Ovary (tissue), 9 donors: ENCODE results near the gene TNFRSF1A. TPM values are rescaled to one million over a fixed set of nuclear protein-coding genes. Genes with fewer than 3 reads are reported as not detected.

ENCODE experiments used
- DNase-seq, 5 donors: peaks; one replicate each; pipeline ENCODE4 v3.0.0-alpha.2; 2019 to 2020
- H3K27ac ChIP-seq, 2 donors: fragments of 200-600 bp; one replicate each; pipeline versions ENCODE4 v1.5.1 to v1.8.0; 2019 to 2022
- H3K27me3 ChIP-seq: fragments of 200-600 bp; one replicate; pipeline ENCODE4 v1.8.0; 2022
- H3K36me3 ChIP-seq: fragments of 200-600 bp; sonication (generic); one replicate; pipeline ENCODE4 v1.5.1; 2019
- H3K4me1 ChIP-seq: one replicate; pipeline ENCODE4 v1.8.1; 2013; ENCODE audit warnings: mild to moderate bottlenecking, moderate library complexity; ENCODE audit not compliant: insufficient read depth
- H3K4me3 ChIP-seq: fragments of 200-600 bp; sonication (generic); one replicate; pipeline ENCODE4 v1.5.1; 2017
- H3K9me3 ChIP-seq, 2 donors: fragments of 200-600 bp in 1 of 2; sonication (generic) in 1 of 2; one replicate each; pipeline versions ENCODE4 v1.5.1 to v1.8.1; 2013 to 2019; ENCODE audit warnings: mild to moderate bottlenecking in 1 of 2, moderate library complexity in 1 of 2
- EP300 ChIP-seq: sonication (generic); formaldehyde crosslinking; IDR thresholded peaks from one replicate; pipeline ENCODE4 v1.6.1; 2017; ENCODE audit warnings: antibody characterized with exemption
- POLR2A ChIP-seq: fragments of 450-650 bp; IDR thresholded peaks from one replicate; pipeline ENCODE4 v1.6.1; 2017; ENCODE audit warnings: antibody characterized with exemption, mild to moderate bottlenecking, moderate library complexity
- WGBS, 3 donors: extraction: QIAGEN DNeasy Blood & Tissue Kit in 1 of 3; methylation state at CpG; one replicate each; pipeline versions ENCODE4 v1.1.5 to v1.1.7; 2013 to 2017; 5-methylcytosine and 5-hydroxymethylcytosine counted together
- intact Hi-C, 4 donors: fragments of 100-400 bp; cut with DNase I; formaldehyde crosslinking; loops; one replicate each; pipeline versions ENCODE4 v1.11.0 to v1.15.1; 2022 to 2023
- polyA plus RNA-seq, 2 donors: library from polyadenylated mRNA; stranded (reverse); fragments of 200-250 nt in 1 of 2; fragments of 350-450 nt in 1 of 2; fragmentation: Illumina TruSeq in 1 of 2; extraction: RNeasy Lipid Tissue Mini Kit (QIAGEN cat#74804) in 1 of 2; gene quantifications; one replicate each; pipeline ENCODE4 v1.2.3, GENCODE V29; 2013 to 2014
- total RNA-seq, 7 donors: library from RNA; depleted of rRNA in 2 of 7; stranded (reverse); fragments of >200 nt in 2 of 7; fragmentation: NEBNext Ultra II Directional in 3 of 7; extraction: Animal tissue kit (Norgen Biotek cat#: 25700) in 3 of 7; gene quantifications; one replicate each; pipeline versions ENCODE4 v1.1.0 to v1.2.4, GENCODE V29; 2016 to 2023
- TF ChIP-seq, protein P1 (sequence below), 3 donors: fragments of 450-650 bp in 2 of 3; fragments of 200-600 bp in 1 of 3; IDR thresholded peaks; one replicate each; pipeline versions ENCODE4 v1.5.1 to v1.8.0; 2016 to 2022; ENCODE audit warnings: antibody characterized with exemption in 3 of 3, mild to moderate bottlenecking in 1 of 3
- donor health status: DM: no; HTN: no; CAD: no; lungs with moderate emphysema.
- donor health status: DM: no; HTN: no; CAD: no.
- donor health status: Bipolar disorder and iron deficiency.
- donor health status: DM: yes; HTN: yes; CAD: no.
- donor health status: DM: no; HTN: no; CAD: no.
- donor health status: DM: yes; HTN: yes; CAD: no.

Gene TNFRSF1A
- total and polyA plus RNA-seq, 9 donors, result 92.8 to 274 (median 179) TPM

DNA sequence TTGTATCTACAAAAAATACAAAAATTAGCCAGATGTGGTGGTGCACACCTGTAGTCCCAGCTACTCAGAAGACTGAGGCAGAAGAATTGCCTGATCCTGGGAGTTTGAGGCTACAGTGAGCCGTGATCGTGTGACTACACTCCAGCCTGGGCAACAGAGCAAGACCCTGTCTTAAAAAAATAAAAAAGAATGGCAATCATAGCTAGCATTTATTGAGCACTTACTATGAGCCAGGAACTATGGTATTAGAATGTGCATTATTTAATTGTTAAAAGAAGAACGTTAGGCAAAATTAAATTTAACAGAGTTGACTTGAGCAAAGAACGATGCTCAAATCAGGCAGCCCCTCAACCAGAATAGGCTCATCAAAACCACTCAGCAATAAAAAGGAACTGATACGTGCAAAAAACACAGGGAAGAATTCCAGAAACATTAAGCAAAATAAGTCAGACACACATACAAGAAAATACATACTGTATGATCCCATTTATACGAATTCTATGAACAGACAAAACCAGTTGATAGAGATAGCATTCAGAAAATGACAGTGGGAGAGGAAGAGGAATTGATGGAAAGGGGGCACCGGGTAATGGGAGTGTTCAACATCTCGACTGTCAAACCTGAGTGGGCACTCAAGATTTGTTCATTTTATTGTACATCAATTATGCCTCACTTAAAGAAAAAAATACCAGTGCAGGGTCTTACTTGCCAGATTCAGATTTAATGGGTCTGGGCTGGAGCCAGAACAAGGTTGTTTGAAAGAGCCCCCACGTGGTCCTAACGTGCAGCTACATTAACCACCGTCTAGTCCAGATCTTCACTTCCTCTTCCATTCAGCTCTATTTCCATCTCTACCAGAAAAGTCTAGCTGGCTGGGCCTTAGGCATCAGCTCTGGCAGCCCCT lies 25.4 kb upstream of the TNFRSF1A start:
- H3K4me1 ChIP-seq, result peaks cover 4% of the 10 kb centered on the region
- H3K27me3 ChIP-seq, result no peaks in the 10 kb centered on the region
- intact Hi-C loops, result no loop called here
- no peak for DNase-seq
- WGBS, 3 donors, result 53 to 54% (median 54%) methylated on average over 11 of the region's 11 CpGs
- no peaks in the 10 kb centered on the region for H3K9me3 ChIP-seq
- no peak overlapping the region for H3K4me3 ChIP-seq
- no peaks in the 10 kb centered on the region for H3K36me3 ChIP-seq
- no peak for TF ChIP-seq POLR2A
- no peak for TF ChIP-seq EP300
- TF ChIP-seq, protein P1, sequence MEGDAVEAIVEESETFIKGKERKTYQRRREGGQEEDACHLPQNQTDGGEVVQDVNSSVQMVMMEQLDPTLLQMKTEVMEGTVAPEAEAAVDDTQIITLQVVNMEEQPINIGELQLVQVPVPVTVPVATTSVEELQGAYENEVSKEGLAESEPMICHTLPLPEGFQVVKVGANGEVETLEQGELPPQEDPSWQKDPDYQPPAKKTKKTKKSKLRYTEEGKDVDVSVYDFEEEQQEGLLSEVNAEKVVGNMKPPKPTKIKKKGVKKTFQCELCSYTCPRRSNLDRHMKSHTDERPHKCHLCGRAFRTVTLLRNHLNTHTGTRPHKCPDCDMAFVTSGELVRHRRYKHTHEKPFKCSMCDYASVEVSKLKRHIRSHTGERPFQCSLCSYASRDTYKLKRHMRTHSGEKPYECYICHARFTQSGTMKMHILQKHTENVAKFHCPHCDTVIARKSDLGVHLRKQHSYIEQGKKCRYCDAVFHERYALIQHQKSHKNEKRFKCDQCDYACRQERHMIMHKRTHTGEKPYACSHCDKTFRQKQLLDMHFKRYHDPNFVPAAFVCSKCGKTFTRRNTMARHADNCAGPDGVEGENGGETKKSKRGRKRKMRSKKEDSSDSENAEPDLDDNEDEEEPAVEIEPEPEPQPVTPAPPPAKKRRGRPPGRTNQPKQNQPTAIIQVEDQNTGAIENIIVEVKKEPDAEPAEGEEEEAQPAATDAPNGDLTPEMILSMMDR (IDR thresholded peaks at IDR 0.05), result no peak
- no peak overlapping the region for H3K27ac ChIP-seq

DNA sequence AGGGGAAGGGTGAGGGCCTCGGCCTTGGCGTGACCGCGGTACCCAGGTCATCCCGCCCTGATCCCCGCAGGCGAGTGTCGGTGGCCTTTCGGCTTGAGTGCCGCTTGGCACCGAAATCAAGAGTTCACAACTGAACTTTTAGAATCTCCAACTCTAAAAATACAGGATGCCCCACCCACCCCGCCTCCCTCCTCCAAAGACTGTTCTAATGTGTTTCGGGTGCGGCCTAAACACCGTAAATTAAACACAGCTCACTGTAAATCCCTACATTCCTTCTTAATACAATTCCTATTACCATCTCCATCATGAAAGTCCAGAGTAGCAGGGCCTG lies 22.1 kb upstream of the TNFRSF1A start:
- Histone ChIP-seq H3K9me3 (no peaks in the 10 kb centered on the region), H3K36me3 (no peaks in the 10 kb centered on the region), H3K27ac (peak overlapping the region; percentile 32 to 61), H3K4me3 (peak overlapping the region; percentile 52), H3K4me1 (no peaks in the 10 kb centered on the region), H3K27me3 (no peaks in the 10 kb centered on the region)
- WGBS, 3 donors, result 44 to 53% (median 51%) methylated on average over 15 of the region's 15 CpGs
- intact Hi-C loops, result no loop called here
- DNase-seq, result peak in 1 of 5 donors; percentile 46
- TF ChIP-seq POLR2A (no peak), EP300 (no peak)
- TF ChIP-seq, protein P1 (IDR thresholded peaks at IDR 0.05), result no peak

DNA sequence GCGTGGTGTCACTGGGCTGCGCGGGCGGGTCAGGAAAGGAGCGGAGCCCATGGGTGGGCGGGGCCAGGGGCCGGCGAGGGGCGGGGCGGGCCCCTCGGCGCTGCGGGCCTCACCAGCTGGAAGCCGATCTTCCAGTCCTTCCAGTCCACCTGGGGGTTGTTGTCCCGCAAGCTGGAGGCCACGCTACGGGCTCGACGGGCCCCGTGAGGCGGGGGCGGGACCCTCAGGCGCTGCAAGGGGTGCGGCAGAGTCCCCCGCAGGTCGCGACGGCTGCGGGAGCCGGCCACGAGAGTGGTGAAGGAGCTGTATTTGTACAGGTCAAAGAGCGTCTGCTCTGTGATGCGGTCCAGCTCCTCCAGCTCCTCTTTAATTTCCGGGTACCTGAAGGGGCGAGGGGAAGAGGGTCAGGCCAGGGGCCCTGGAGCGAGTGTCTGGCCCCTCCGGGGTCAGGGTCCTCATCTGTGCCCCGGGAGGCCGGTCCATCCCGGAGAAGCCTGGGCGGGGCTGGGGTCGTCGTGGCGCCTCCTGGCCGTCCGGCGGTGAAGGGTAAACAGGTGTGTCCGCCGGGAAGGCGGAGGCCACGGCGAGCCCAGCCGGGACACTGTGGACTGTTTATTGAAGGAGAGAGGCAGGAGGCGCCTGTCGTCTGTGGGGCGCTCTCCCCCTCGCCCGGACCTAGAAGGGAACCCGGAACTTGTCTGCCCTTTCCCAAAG lies 21.6 kb upstream of the TNFRSF1A start:
- intact Hi-C loops, result no loop called here
- Histone ChIP-seq H3K4me1 (no peaks in the 10 kb centered on the region), H3K4me3 (peak overlapping the region; percentile 52), H3K27ac (peak overlapping the region; percentile 32 to 61), H3K36me3 (no peaks in the 10 kb centered on the region), H3K9me3 (no peaks in the 10 kb centered on the region), H3K27me3 (no peaks in the 10 kb centered on the region)
- TF ChIP-seq POLR2A (peak; percentile 37), EP300 (no peak)
- TF ChIP-seq, protein P1 (IDR thresholded peaks at IDR 0.05), result peak in 1 of 3 donors; percentile 10
- DNase-seq, result peak; percentile 73 to 82 (median 77)
- 5 to 6% (median 5%) methylated on average over 50 to 59 of the region's 59 CpGs for WGBS, 3 donors

DNA sequence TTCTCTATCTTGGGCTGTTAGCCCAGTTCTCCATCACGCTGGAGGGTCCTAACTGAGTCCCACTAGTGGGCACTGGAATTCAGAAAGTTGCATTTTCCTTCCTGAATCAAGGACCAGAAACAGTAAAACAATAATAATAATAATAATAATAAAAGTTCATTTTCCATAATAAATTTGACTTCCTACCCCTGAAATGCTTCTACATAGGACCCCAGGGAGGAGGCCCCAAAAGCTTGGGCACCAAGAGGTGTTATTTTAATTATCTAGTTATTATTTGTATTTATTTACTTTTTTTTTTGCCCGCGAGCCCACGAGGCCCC lies 21.1 kb upstream of the TNFRSF1A start:
- intact Hi-C loops, result no loop called here
- DNase-seq, result no peak
- TF ChIP-seq, protein P1 (IDR thresholded peaks at IDR 0.05), result no peak
- TF ChIP-seq POLR2A (no peak), EP300 (no peak)
- Histone ChIP-seq H3K9me3 (no peaks in the 10 kb centered on the region), H3K4me1 (no peaks in the 10 kb centered on the region), H3K36me3 (no peaks in the 10 kb centered on the region), H3K27ac (no peak overlapping the region), H3K4me3 (peak overlapping the region; percentile 52), H3K27me3 (no peaks in the 10 kb centered on the region)
- 14 to 16% (median 15%) methylated on average over 4 of the region's 4 CpGs for WGBS, 3 donors
